HCT116 (cell line): ENCODE measurements around the gene CTBS. TPM values are rescaled to one million over a fixed set of nuclear protein-coding genes. Genes with fewer than 3 reads are reported as not detected.

Experiments used
- ATAC-seq: fragments of 200-7000 bp; cut with Tn5 transposase; 2 replicates; pipeline ENCODE4 v1.9.1; 2020; ENCODE audit warnings: mild to moderate bottlenecking, moderate library complexity
- BruUV-seq: library from RNA; stranded (reverse); fragments of 400-500 nt; replicated peaks from 2 replicates; lab custom pipeline; 2021; lab: Mats Ljungman, UMichigan
- CTCF ChIA-PET: fragments of 300-600 bp; sonication (Branson Sonifier 250); formaldehyde crosslinking; loops from one replicate; lab custom pipeline; 2021; ENCODE audit warnings: antibody characterized with exemption; lab: Charles Lee
- POLR2A ChIA-PET: fragments of 300-600, 350-600 bp; sonication (Branson Sonifier 250); formaldehyde crosslinking; loops from one replicate; lab custom pipeline; 2021; ENCODE audit warnings: antibody characterized with exemption; lab: Charles Lee
- RAD21 ChIA-PET, 2 experiments: fragments of 300-600 bp; sonication (Branson Sonifier 250); formaldehyde crosslinking; loops; one replicate each; lab custom pipeline; 2023; ENCODE audit warnings: low total read pairs in 2 of 2; ENCODE audit not compliant: uncharacterized antibody in 2 of 2, unreplicated experiment in 2 of 2, low non-redundant PET in 1 of 2; lab: Charles Lee
- DNase-seq: peaks from one replicate; pipeline ENCODE4 v3.0.0-alpha.2; 2010; ENCODE audit warnings: low read depth, low spot score
- H2AFZ ChIP-seq: fragments of 200-600 bp; shearing (Covaris generic), sonication (generic); 2 replicates; pipeline ENCODE4 v1.6.1; 2017; ENCODE audit warnings: low read depth, mixed run types, mixed read lengths, antibody characterized with exemption, low read length; ENCODE audit not compliant: poor library complexity, severe bottlenecking
- H3K27ac ChIP-seq: 2 replicates; pipeline ENCODE4 v1.5.1; 2012; ENCODE audit warnings: low read depth, low read length
- H3K27me3 ChIP-seq: fragments of 200-600 bp; sonication (generic); 2 replicates; pipeline ENCODE4 v1.6.1; 2016; ENCODE audit warnings: mixed run types, low read length, mixed read lengths; ENCODE audit not compliant: insufficient read depth
- H3K36me3 ChIP-seq, 2 experiments: fragments of 200-500 bp in 1 of 2; fragments of 200-600 bp in 1 of 2; sonication (Bioruptor generic) in 1 of 2; sonication (generic) in 1 of 2; 2 replicates each; pipeline versions ENCODE4 v1.5.1 to v1.6.1; 2014 to 2016; ENCODE audit warnings: low read length in 2 of 2, inconsistent platforms in 1 of 2, mixed read lengths in 1 of 2, mixed run types in 1 of 2; ENCODE audit not compliant: insufficient read depth in 2 of 2, control insufficient read depth in 1 of 2
- H3K4me1 ChIP-seq, 2 experiments: fragments of 200-600 bp in 1 of 2; sonication (generic) in 1 of 2; 2 replicates each; pipeline versions ENCODE4 v1.5.1 to v1.6.1; 2012 to 2017; ENCODE audit warnings: low read length in 2 of 2, inconsistent platforms in 1 of 2, mild to moderate bottlenecking in 1 of 2, mixed read lengths in 1 of 2, mixed run types in 1 of 2, moderate library complexity in 1 of 2; ENCODE audit not compliant: insufficient read depth in 2 of 2, control insufficient read depth in 1 of 2
- H3K4me2 ChIP-seq: fragments of 200-600 bp; sonication (generic); 2 replicates; pipeline ENCODE4 v1.6.1; 2017; ENCODE audit warnings: mixed run types, low read length, mixed read lengths
- H3K4me3 ChIP-seq, 2 experiments: fragments of 200-600 bp in 1 of 2; sonication (generic) in 1 of 2; replicated peaks in 1 of 2; 2 replicates each; pipeline ENCODE4 v1.5.1; 2011 to 2016; ENCODE audit warnings: low read length in 2 of 2, control low read depth in 1 of 2, low read depth in 1 of 2, mild to moderate bottlenecking in 1 of 2, mixed read lengths in 1 of 2, mixed run types in 1 of 2
- H3K79me2 ChIP-seq: fragments of 200-600 bp; sonication (generic); 2 replicates; pipeline ENCODE4 v1.6.1; 2017; ENCODE audit warnings: mild to moderate bottlenecking, mixed run types, low read length, moderate library complexity, mixed read lengths; ENCODE audit not compliant: insufficient read depth
- H3K9ac ChIP-seq: fragments of 200-600 bp; sonication (generic); 2 replicates; pipeline ENCODE4 v1.6.1; 2016; ENCODE audit warnings: low read length, mixed read lengths
- H3K9me2 ChIP-seq: fragments of 200-600 bp; sonication (generic), shearing (Covaris generic); 2 replicates; pipeline ENCODE4 v1.6.1; 2017; ENCODE audit warnings: mixed run types, mild to moderate bottlenecking, moderate library complexity; ENCODE audit not compliant: insufficient read depth
- H3K9me3 ChIP-seq, 2 experiments: fragments of 200-500 bp in 1 of 2; fragments of 200-600 bp in 1 of 2; sonication (Bioruptor generic) in 1 of 2; sonication (generic) in 1 of 2; 2 replicates each; pipeline ENCODE4 v1.6.1; 2014 to 2017; ENCODE audit warnings: low read length in 2 of 2, mixed read lengths in 2 of 2, inconsistent platforms in 1 of 2, low read depth in 1 of 2, mild to moderate bottlenecking in 1 of 2, mixed run types in 1 of 2, moderate library complexity in 1 of 2; ENCODE audit not compliant: control insufficient read depth in 1 of 2, insufficient read depth in 1 of 2
- H4K20me1 ChIP-seq: fragments of 200-600 bp; sonication (generic), shearing (Covaris generic); 2 replicates; pipeline ENCODE4 v1.6.1; 2017; ENCODE audit warnings: mixed run types, mild to moderate bottlenecking, moderate library complexity; ENCODE audit not compliant: insufficient read depth
- ATF3 ChIP-seq: IDR thresholded peaks from 2 replicates; pipeline ENCODE4 v1.6.1; 2012
- CBX3 ChIP-seq: IDR thresholded peaks from 2 replicates; pipeline ENCODE4 v1.6.1; 2012; ENCODE audit warnings: low read depth
- EZH2phosphoT487 ChIP-seq: fragments of 200-600 bp; IDR thresholded peaks from 2 replicates; pipeline ENCODE4 v1.6.1; 2018; ENCODE audit warnings: antibody characterized with exemption, borderline replicate concordance
- MAX ChIP-seq: IDR thresholded peaks from 2 replicates; pipeline ENCODE4 v1.6.1; 2012
- RAD21 ChIP-seq: IDR thresholded peaks from 2 replicates; pipeline ENCODE4 v1.6.1; 2012; ENCODE audit warnings: low read depth, mild to moderate bottlenecking
- SP1 ChIP-seq: IDR thresholded peaks from 2 replicates; pipeline ENCODE4 v1.6.1; 2012; ENCODE audit warnings: low read depth
- YY1 ChIP-seq: IDR thresholded peaks from 2 replicates; pipeline ENCODE4 v1.6.1; 2011; ENCODE audit warnings: low read length, low read depth, moderate library complexity, mild to moderate bottlenecking; ENCODE audit not compliant: insufficient replicate concordance; ENCODE audit errors: extremely low read depth
- ZFX ChIP-seq: fragments of 450-650 bp; IDR thresholded peaks from 2 replicates; pipeline ENCODE4 v1.6.1; 2017
- ZNF274 ChIP-seq: fragments of 200-500 bp; sonication (Bioruptor generic); IDR thresholded peaks from 2 replicates; pipeline ENCODE4 v1.6.1; 2014; ENCODE audit warnings: mild to moderate bottlenecking, low read depth, low read length, inconsistent platforms
- intact Hi-C: fragments of 100-400 bp; cut with micrococcal nuclease; formaldehyde crosslinking; loops from 2 replicates; pipeline ENCODE4 v1.10.0; 2022
- total RNA-seq: library from RNA; stranded (reverse); gene quantifications from one replicate; pipeline ENCODE4 v1.2.1, GENCODE V29; 2021; ENCODE audit not compliant: unreplicated experiment
- TF ChIP-seq, protein P1 (sequence below): IDR thresholded peaks from 2 replicates; pipeline ENCODE4 v1.6.1; 2011; ENCODE audit warnings: mild to moderate bottlenecking, low read length, moderate library complexity; ENCODE audit not compliant: insufficient replicate concordance; ENCODE audit errors: extremely low read depth

CTBS gene
- total RNA-seq, 1 experiment from 2014 or later, result 19.5 TPM

GRCh38 chr1:84621553-84621952 lies 47.3 kb upstream of the CTBS start:
- H2AFZ ChIP-seq, result peak overlapping the region; percentile 84
- ChIA-PET RAD21 (no interaction called here), CTCF (interaction anchor here (1.8 kb wide), 1 partner anchor 480 kb away, joined by 6 read pairs; no protein-coding TSS in a partner anchor), POLR2A (no interaction called here)
- no peaks in the 10 kb centered on the region for H3K36me3 ChIP-seq
- no peaks in the 10 kb centered on the region for H3K79me2 ChIP-seq
- H3K9me3 ChIP-seq, result no peaks in the 10 kb centered on the region
- H3K9ac ChIP-seq, result no peak overlapping the region
- H3K4me2 ChIP-seq, result no peak overlapping the region; the same call in 1 of the 2 replicates
- intact Hi-C loops, result loop anchor here (2.0 to 10.0 kb wide), 4 partner anchors 114 to 717 kb away; partner anchors contain the start of genes GNG5 and SPATA1
- ATAC-seq (no peak), DNase-seq (no peak)
- H3K4me3 ChIP-seq, result no peak overlapping the region
- H3K27ac ChIP-seq, result no peak overlapping the region
- BruUV-seq, result no TSS peak
- no peaks in the 10 kb centered on the region for H3K9me2 ChIP-seq
- TF ChIP-seq ZNF274 (no peak), EZH2phosphoT487 (no peak), YY1 (no peak), CBX3 (no peak), MAX (no peak), ATF3 (no peak), RAD21 (no peak), SP1 (no peak), ZFX (no peak)
- TF ChIP-seq, protein P1, sequence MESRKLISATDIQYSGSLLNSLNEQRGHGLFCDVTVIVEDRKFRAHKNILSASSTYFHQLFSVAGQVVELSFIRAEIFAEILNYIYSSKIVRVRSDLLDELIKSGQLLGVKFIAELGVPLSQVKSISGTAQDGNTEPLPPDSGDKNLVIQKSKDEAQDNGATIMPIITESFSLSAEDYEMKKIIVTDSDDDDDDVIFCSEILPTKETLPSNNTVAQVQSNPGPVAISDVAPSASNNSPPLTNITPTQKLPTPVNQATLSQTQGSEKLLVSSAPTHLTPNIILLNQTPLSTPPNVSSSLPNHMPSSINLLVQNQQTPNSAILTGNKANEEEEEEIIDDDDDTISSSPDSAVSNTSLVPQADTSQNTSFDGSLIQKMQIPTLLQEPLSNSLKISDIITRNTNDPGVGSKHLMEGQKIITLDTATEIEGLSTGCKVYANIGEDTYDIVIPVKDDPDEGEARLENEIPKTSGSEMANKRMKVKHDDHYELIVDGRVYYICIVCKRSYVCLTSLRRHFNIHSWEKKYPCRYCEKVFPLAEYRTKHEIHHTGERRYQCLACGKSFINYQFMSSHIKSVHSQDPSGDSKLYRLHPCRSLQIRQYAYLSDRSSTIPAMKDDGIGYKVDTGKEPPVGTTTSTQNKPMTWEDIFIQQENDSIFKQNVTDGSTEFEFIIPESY, result no peak
- TF ChIP-seq, all 23 proteins: peak for 0
- Histone ChIP-seq H3K27me3 (no peaks in the 10 kb centered on the region), H3K4me1 (peaks cover 18 to 25% of the 10 kb centered on the region in 2 experiments), H4K20me1 (no peaks in the 10 kb centered on the region)
